SK-N-SH (cell line): ENCODE results near the gene TECPR1. TPM values are rescaled to one million over a fixed set of nuclear protein-coding genes. Genes with fewer than 3 reads are reported as not detected.

Source experiments
- CTCF ChIA-PET: fragments of 300-600, 350-600 bp; formaldehyde crosslinking; extraction: SDS; loops from one replicate; lab custom pipeline; 2021; lab: Yijun Ruan, JAX
- POLR2A ChIA-PET: fragments of 350-600 bp; sonication (Branson Sonifier 250); formaldehyde crosslinking; extraction: SDS; loops from one replicate; lab custom pipeline; 2020; ENCODE audit warnings: antibody characterized with exemption, inconsistent platforms; lab: Yijun Ruan, JAX
- DNase-seq: peaks from one replicate; pipeline ENCODE4 v3.0.0; 2012
- H2AFZ ChIP-seq: fragments of 200-600 bp; sonication (generic); 2 replicates; pipeline ENCODE4 v1.8.1; 2016; ENCODE audit warnings: antibody characterized with exemption, mild to moderate bottlenecking, low read depth
- H3F3A ChIP-seq: fragments of 200-600 bp; sonication (generic); replicated peaks from 2 replicates; pipeline ENCODE3; 2016; ENCODE audit warnings: antibody characterized with exemption, mild to moderate bottlenecking; ENCODE audit not compliant: insufficient read depth
- H3K27ac ChIP-seq, 2 experiments: fragments of 200-500 bp in 1 of 2; fragments of 200-600 bp in 1 of 2; sonication (Bioruptor generic) in 1 of 2; sonication (generic), shearing (Covaris generic) in 1 of 2; 2 replicates each; pipeline versions ENCODE4 v1.5.1 to v1.6.1; 2014 to 2016; ENCODE audit warnings: low read depth in 2 of 2, inconsistent platforms in 1 of 2, low read length in 1 of 2, mild to moderate bottlenecking in 1 of 2, mixed read lengths in 1 of 2
- H3K27me3 ChIP-seq: fragments of 200-600 bp; sonication (generic), shearing (Covaris generic); 2 replicates; pipeline ENCODE4 v1.6.1; 2016; ENCODE audit warnings: mixed run types; ENCODE audit not compliant: insufficient read depth
- H3K36me3 ChIP-seq, 2 experiments: fragments of 200-500 bp in 1 of 2; fragments of 200-600 bp in 1 of 2; sonication (Bioruptor generic) in 1 of 2; sonication (generic) in 1 of 2; replicated peaks in 1 of 2; 2 replicates each; pipeline versions ENCODE3 to v1.5.1; 2014 to 2016; ENCODE audit warnings: low read length in 1 of 2, mild to moderate bottlenecking in 1 of 2; ENCODE audit not compliant: insufficient read depth in 2 of 2, control insufficient read depth in 1 of 2
- H3K4me1 ChIP-seq, 2 experiments: fragments of 200-500 bp in 1 of 2; fragments of 200-600 bp in 1 of 2; sonication (Bioruptor generic) in 1 of 2; sonication (generic), shearing (Covaris generic) in 1 of 2; 2 replicates each; pipeline versions ENCODE4 v1.5.1 to v1.6.1; 2014 to 2016; ENCODE audit warnings: low read depth in 1 of 2, low read length in 1 of 2, mixed run types in 1 of 2; ENCODE audit not compliant: insufficient read depth in 2 of 2, control insufficient read depth in 1 of 2
- H3K4me2 ChIP-seq: fragments of 200-600 bp; sonication (generic), shearing (Covaris generic); 2 replicates; pipeline ENCODE4 v1.6.1; 2017; ENCODE audit warnings: mixed run types
- H3K4me3 ChIP-seq, 2 experiments: fragments of 200-500 bp in 1 of 2; fragments of 200-600 bp in 1 of 2; sonication (Bioruptor generic) in 1 of 2; sonication (generic), shearing (Covaris generic) in 1 of 2; 2 replicates each; pipeline versions ENCODE4 v1.5.1 to v1.8.1; 2014 to 2016; ENCODE audit warnings: low read depth in 2 of 2, inconsistent platforms in 1 of 2, low read length in 1 of 2, mild to moderate bottlenecking in 1 of 2, mixed read lengths in 1 of 2, moderate library complexity in 1 of 2
- H3K79me2 ChIP-seq: fragments of 200-600 bp; sonication (generic); 2 replicates; pipeline ENCODE4 v1.8.1; 2017; ENCODE audit warnings: mild to moderate bottlenecking; ENCODE audit not compliant: insufficient read depth
- H3K9ac ChIP-seq: fragments of 200-600 bp; sonication (generic); 2 replicates; pipeline ENCODE4 v1.6.1; 2017; ENCODE audit warnings: mixed run types
- H3K9me2 ChIP-seq: fragments of 200-600 bp; sonication (generic); 2 replicates; pipeline ENCODE4 v1.6.1; 2017; ENCODE audit warnings: mixed run types
- H3K9me3 ChIP-seq: fragments of 200-600 bp; sonication (generic); 2 replicates; pipeline ENCODE4 v1.6.1; 2017; ENCODE audit warnings: mixed run types, mild to moderate bottlenecking, moderate library complexity
- H4K20me1 ChIP-seq: fragments of 200-600 bp; sonication (generic); 2 replicates; pipeline ENCODE4 v1.6.1; 2017; ENCODE audit warnings: mild to moderate bottlenecking, mixed run types; ENCODE audit not compliant: insufficient read depth
- CHD2 ChIP-seq: fragments of 150-350 bp; IDR thresholded peaks from 2 replicates; pipeline ENCODE4 v1.6.1; 2018; ENCODE audit warnings: low read length; ENCODE audit not compliant: partially characterized antibody
- ELF1 ChIP-seq: IDR thresholded peaks from 2 replicates; pipeline ENCODE4 v1.4.0; 2012
- EP300 ChIP-seq, 2 experiments: IDR thresholded peaks; 2 replicates each; pipeline versions ENCODE4 v1.4.0 to v1.6.1; 2012; ENCODE audit warnings: borderline replicate concordance in 1 of 2, low read depth in 1 of 2, low read length in 1 of 2
- GABPA ChIP-seq: IDR thresholded peaks from 2 replicates; pipeline ENCODE4 v1.4.0; 2012; ENCODE audit warnings: low read depth, mild to moderate bottlenecking
- GATA2 ChIP-seq: sonication (generic); formaldehyde crosslinking; IDR thresholded peaks from 2 replicates; pipeline ENCODE4 v1.5.0; 2020; ENCODE audit warnings: mild to moderate bottlenecking, missing genetic modification reagents
- IRF3 ChIP-seq: fragments of 150-350 bp; IDR thresholded peaks from 2 replicates; pipeline ENCODE4 v1.6.1; 2016; ENCODE audit warnings: mild to moderate bottlenecking, low read depth, low read length
- MAX ChIP-seq: IDR thresholded peaks from 2 replicates; pipeline ENCODE4 v1.4.0; 2012; ENCODE audit warnings: low read depth
- MEF2A ChIP-seq: IDR thresholded peaks from 2 replicates; pipeline ENCODE4 v1.4.0; 2012; ENCODE audit warnings: low read depth, borderline replicate concordance
- NFIC ChIP-seq: IDR thresholded peaks from 2 replicates; pipeline ENCODE4 v1.4.0; 2012; ENCODE audit warnings: borderline replicate concordance
- PBX3 ChIP-seq: IDR thresholded peaks from 2 replicates; pipeline ENCODE4; 2012
- RAD21 ChIP-seq: IDR thresholded peaks from 2 replicates; pipeline ENCODE4 v1.6.1; 2012; ENCODE audit warnings: mild to moderate bottlenecking, low read length
- RCOR1 ChIP-seq: fragments of 150-350 bp; IDR thresholded peaks from 2 replicates; pipeline ENCODE4 v1.6.1; 2017; ENCODE audit warnings: antibody characterized with exemption, low read length
- RXRA ChIP-seq: IDR thresholded peaks from 2 replicates; pipeline ENCODE4 v1.4.0; 2012; ENCODE audit warnings: low read depth, mild to moderate bottlenecking, borderline replicate concordance
- SIN3A ChIP-seq: IDR thresholded peaks from 2 replicates; pipeline ENCODE4 v1.6.1; 2012; ENCODE audit warnings: low read depth, mild to moderate bottlenecking, low read length, moderate library complexity, borderline replicate concordance
- TCF12 ChIP-seq: IDR thresholded peaks from 2 replicates; pipeline ENCODE4 v1.4.0; 2012
- USF1 ChIP-seq: IDR thresholded peaks from 2 replicates; pipeline ENCODE4 v1.4.0; 2012; ENCODE audit warnings: low read depth, borderline replicate concordance
- USF2 ChIP-seq: fragments of 150-350 bp; IDR thresholded peaks from 2 replicates; pipeline ENCODE4 v1.6.1; 2017; ENCODE audit warnings: antibody characterized with exemption, low read length, low read depth, borderline replicate concordance
- WGBS: methylation state at CpG from one replicate; pipeline ENCODE4 v1.1.6; 2017; ENCODE audit warnings: low lambda C conversion rate; 5-methylcytosine and 5-hydroxymethylcytosine counted together
- polyA plus RNA-seq, 3 experiments: library from polyadenylated mRNA; depleted of rRNA; stranded (reverse); fragments of >200 nt; gene quantifications; 2 replicates each; pipeline ENCODE4 v1.2.3, GENCODE V29; 2012
- TF ChIP-seq, protein P1 (sequence below): IDR thresholded peaks from 2 replicates; pipeline ENCODE4 v1.6.1; 2012; ENCODE audit warnings: mild to moderate bottlenecking, low read depth, low read length, moderate library complexity

Gene TECPR1
- polyA plus RNA-seq, 1 of the 3 experiments (the other 2 are of a cell fraction), result 6.8 TPM

DNA sequence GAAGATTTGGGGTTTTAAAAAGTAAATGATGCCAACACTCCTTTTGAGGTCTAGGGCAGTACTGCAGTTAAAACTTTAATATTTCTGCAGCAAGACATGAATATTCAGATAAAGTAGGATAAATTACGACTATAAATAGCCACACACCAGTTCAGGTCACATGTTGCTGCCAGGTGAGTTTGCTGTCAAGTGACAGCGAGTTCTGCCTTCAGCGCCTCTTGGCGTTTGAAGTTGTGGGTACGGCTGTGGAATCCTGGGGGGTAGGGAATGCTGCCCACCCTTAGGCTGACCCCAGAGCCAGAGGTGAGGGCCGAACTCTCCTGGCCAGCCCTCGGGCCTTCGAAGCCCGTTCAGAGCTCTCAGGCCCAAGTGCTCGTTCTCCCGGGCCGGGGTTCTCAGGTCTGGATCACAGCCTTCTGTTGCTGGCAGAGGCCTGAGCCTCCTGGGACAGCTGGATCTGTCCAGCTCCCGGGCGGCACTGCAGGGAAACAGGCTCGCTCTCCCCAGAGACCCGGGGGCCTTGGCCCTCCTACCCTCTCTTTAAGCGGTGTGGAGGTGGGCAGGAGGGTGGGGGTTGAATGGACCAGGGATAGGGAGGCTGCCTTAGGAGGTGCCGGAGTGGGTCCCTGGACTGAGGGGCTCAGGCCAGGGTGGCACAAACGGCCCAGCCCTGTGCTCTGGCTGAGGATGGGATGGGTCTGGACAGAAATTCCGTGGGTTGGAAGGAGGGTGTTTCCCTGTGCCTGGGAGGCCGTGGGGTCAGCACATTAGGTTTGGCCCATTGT, 34.9 kb upstream of the TECPR1 start:
- H3K4me3 ChIP-seq, result 0 out of 4 replicates have a peak overlapping the region, but pooled peaks of 1 of the 2 experiments have one; percentile 92
- H3K9ac ChIP-seq, result peak overlapping the region; percentile 96; the same call in 1 of the 2 replicates
- TF ChIP-seq USF2 (no peak), GABPA (no peak), NFIC (no peak), RAD21 (no peak), PBX3 (no peak), SIN3A (no peak), GATA2 (CRISPR knock-in tag) (no peak), ELF1 (no peak), EP300 (IDR thresholded peaks at IDR 0.05; ENCODE audit: borderline replicate concordance in 1 of 2, low read depth in 1 of 2, low read length in 1 of 2) (no peak), CHD2 (no peak)
- 91% methylated on average over 19 of the region's 21 CpGs for WGBS
- no peaks in the 10 kb centered on the region for H3K27me3 ChIP-seq
- peak; percentile 34 for DNase-seq
- peak overlapping the region; percentile 96 for H3K4me2 ChIP-seq
- peaks cover 80% of the 10 kb centered on the region for H4K20me1 ChIP-seq
- CTCF ChIA-PET, result no interaction called here
- no peaks in the 10 kb centered on the region for H3K9me3 ChIP-seq
- H3K79me2 ChIP-seq, result peaks cover 100% of the 10 kb centered on the region
- peaks cover 9 to 33% of the 10 kb centered on the region in 2 experiments for H3K36me3 ChIP-seq
- no peaks in the 10 kb centered on the region for H3K9me2 ChIP-seq
- H2AFZ ChIP-seq, result no peak overlapping the region
- POLR2A ChIA-PET, result no interaction called here
- peaks cover 10% of the 10 kb centered on the region for H3F3A ChIP-seq
- peaks cover 35 to 48% of the 10 kb centered on the region in 2 experiments; a peak in 3 of 4 replicates for H3K4me1 ChIP-seq
- H3K27ac ChIP-seq, result peak overlapping the region in 1 of 2 experiments; percentile 53; a peak in 3 of 4 replicates

DNA sequence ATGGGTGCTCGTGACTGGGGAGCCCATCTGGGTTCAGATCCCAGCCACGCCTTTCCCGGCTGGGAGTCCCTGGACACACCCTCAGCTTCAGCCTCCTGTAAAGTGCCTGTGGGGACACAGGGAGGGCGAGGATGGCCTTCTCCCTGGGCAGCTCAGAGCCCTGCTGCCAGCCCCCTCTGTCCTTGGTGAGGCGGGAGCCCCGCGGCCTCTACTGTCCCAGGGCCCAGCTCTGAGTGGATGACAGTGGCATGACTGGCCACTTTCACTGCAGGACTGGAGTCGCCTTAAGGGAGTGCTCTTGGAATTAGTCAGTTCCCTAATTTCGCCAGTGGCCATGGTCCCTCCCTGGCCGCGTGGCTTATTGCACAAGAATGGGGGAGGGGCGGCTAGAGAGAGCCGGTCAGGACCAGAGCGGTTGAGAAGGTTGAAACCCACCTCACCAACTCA, 34.1 kb upstream of the TECPR1 start:
- H3K4me2 ChIP-seq, result peak overlapping the region; percentile 96
- WGBS, result 41% methylated on average over 11 of the region's 14 CpGs
- H4K20me1 ChIP-seq, result peaks cover 73% of the 10 kb centered on the region
- no peaks in the 10 kb centered on the region for H3K9me2 ChIP-seq
- peaks cover under 1 to 25% of the 10 kb centered on the region in 2 experiments for H3K36me3 ChIP-seq
- H3K4me1 ChIP-seq, result peaks cover 35 to 48% of the 10 kb centered on the region in 2 experiments; a peak in 3 of 4 replicates
- H3K9me3 ChIP-seq, result no peaks in the 10 kb centered on the region
- no peak overlapping the region for H2AFZ ChIP-seq
- peak overlapping the region in 1 of 2 experiments; percentile 92; a peak in 1 of 4 replicates for H3K4me3 ChIP-seq
- POLR2A ChIA-PET, result no interaction called here
- CTCF ChIA-PET, result interaction anchor here (0.8 to 3.9 kb wide), 4 partner anchors 8 to 115 kb away, joined by 3 to 27 read pairs (median 6); partner anchors contain the start of gene BAIAP2L1
- H3K79me2 ChIP-seq, result peaks cover 94% of the 10 kb centered on the region
- peak overlapping the region; percentile 30 to 53; a peak in 3 of 4 replicates for H3K27ac ChIP-seq
- DNase-seq, result peak; percentile 33
- H3K27me3 ChIP-seq, result no peaks in the 10 kb centered on the region
- peak overlapping the region; percentile 96; the same call in 1 of the 2 replicates for H3K9ac ChIP-seq
- peaks cover 5% of the 10 kb centered on the region for H3F3A ChIP-seq
- no peak for TF ChIP-seq IRF3
- peak; percentile 63 for TF ChIP-seq MAX
- no peak for TF ChIP-seq USF1
- TF ChIP-seq EP300 (IDR thresholded peaks at IDR 0.05; ENCODE audit: borderline replicate concordance in 1 of 2, low read depth in 1 of 2, low read length in 1 of 2), result no peak
- TF ChIP-seq, protein P1, sequence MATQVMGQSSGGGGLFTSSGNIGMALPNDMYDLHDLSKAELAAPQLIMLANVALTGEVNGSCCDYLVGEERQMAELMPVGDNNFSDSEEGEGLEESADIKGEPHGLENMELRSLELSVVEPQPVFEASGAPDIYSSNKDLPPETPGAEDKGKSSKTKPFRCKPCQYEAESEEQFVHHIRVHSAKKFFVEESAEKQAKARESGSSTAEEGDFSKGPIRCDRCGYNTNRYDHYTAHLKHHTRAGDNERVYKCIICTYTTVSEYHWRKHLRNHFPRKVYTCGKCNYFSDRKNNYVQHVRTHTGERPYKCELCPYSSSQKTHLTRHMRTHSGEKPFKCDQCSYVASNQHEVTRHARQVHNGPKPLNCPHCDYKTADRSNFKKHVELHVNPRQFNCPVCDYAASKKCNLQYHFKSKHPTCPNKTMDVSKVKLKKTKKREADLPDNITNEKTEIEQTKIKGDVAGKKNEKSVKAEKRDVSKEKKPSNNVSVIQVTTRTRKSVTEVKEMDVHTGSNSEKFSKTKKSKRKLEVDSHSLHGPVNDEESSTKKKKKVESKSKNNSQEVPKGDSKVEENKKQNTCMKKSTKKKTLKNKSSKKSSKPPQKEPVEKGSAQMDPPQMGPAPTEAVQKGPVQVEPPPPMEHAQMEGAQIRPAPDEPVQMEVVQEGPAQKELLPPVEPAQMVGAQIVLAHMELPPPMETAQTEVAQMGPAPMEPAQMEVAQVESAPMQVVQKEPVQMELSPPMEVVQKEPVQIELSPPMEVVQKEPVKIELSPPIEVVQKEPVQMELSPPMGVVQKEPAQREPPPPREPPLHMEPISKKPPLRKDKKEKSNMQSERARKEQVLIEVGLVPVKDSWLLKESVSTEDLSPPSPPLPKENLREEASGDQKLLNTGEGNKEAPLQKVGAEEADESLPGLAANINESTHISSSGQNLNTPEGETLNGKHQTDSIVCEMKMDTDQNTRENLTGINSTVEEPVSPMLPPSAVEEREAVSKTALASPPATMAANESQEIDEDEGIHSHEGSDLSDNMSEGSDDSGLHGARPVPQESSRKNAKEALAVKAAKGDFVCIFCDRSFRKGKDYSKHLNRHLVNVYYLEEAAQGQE, result no peak
- TF ChIP-seq MEF2A, result no peak
- TF ChIP-seq RCOR1, result no peak
- no peak; the same call in 1 of the 2 replicates for TF ChIP-seq TCF12
- TF ChIP-seq RXRA, result no peak
